Endodermal cell (in vitro differentiated cells): ENCODE data around the gene PRPF39. TPM values are rescaled to one million over a fixed set of nuclear protein-coding genes. Genes with fewer than 3 reads are reported as not detected.
A peak's percentile ranks its signal among the peaks of the same experiment; 100 is the strongest.

Experiments
- DNase-seq: peaks from one replicate; pipeline ENCODE4 v3.0.0-alpha.2; 2017
- H3K27ac ChIP-seq: 2 replicates; pipeline ENCODE4 v1.5.1; 2013; ENCODE audit warnings: mild to moderate bottlenecking, low read depth, low read length, moderate library complexity
- H3K27me3 ChIP-seq: 2 replicates; pipeline ENCODE4 v1.6.1; 2013; ENCODE audit warnings: mild to moderate bottlenecking, low read length, moderate library complexity; ENCODE audit not compliant: insufficient read depth, control insufficient read depth, poor library complexity, severe bottlenecking
- H3K36me3 ChIP-seq: 2 replicates; pipeline ENCODE4 v1.7.0; 2013; ENCODE audit warnings: mild to moderate bottlenecking, low read length, moderate library complexity; ENCODE audit not compliant: control insufficient read depth, insufficient read depth
- H3K4me1 ChIP-seq: one replicate; pipeline ENCODE4 v1.7.0; 2013; ENCODE audit warnings: low read length; ENCODE audit not compliant: control insufficient read depth, insufficient read depth
- H3K4me3 ChIP-seq: 2 replicates; pipeline ENCODE4 v1.5.1; 2013; ENCODE audit warnings: mild to moderate bottlenecking, low read length, moderate library complexity
- H3K9ac ChIP-seq: 2 replicates; pipeline ENCODE4 v1.6.1; 2013; ENCODE audit warnings: mild to moderate bottlenecking, low read length, moderate library complexity; ENCODE audit not compliant: poor library complexity, severe bottlenecking; ENCODE audit errors: extremely low read depth
- H3K9me3 ChIP-seq: 2 replicates; pipeline ENCODE4 v1.6.1; 2013; ENCODE audit warnings: mild to moderate bottlenecking, low read length, moderate library complexity; ENCODE audit not compliant: control insufficient read depth
- H3K27ac Mint-ChIP-seq: 2 replicates; pipeline ENCODE4 v1.8.0; 2020; ENCODE audit warnings: mixed read lengths
- H3K27me3 Mint-ChIP-seq: 2 replicates; pipeline ENCODE4 v1.8.0; 2021; ENCODE audit warnings: mild to moderate bottlenecking, mixed read lengths; ENCODE audit not compliant: insufficient read depth
- H3K36me3 Mint-ChIP-seq: 2 replicates; pipeline ENCODE4 v1.8.0; 2020; ENCODE audit warnings: low read depth, mixed read lengths
- H3K4me1 Mint-ChIP-seq: 2 replicates; pipeline ENCODE4 v1.8.0; 2020; ENCODE audit warnings: mixed read lengths
- H3K4me3 Mint-ChIP-seq: 2 replicates; pipeline ENCODE4 v1.8.0; 2020; ENCODE audit warnings: mild to moderate bottlenecking, moderate library complexity, mixed read lengths
- H3K9me3 Mint-ChIP-seq: 2 replicates; pipeline ENCODE4 v1.8.0; 2020; ENCODE audit warnings: mild to moderate bottlenecking, mixed read lengths
- CTCF ChIP-seq: fragments of 200-600 bp; sonication (generic); conservative IDR thresholded peaks from 2 replicates; pipeline ENCODE4 v1.5.0; 2021; ENCODE audit warnings: antibody characterized with exemption, mild to moderate bottlenecking
- WGBS, 2 experiments: methylation state at CpG; one replicate each; pipeline versions ENCODE4 v1.1.5 to v1.1.7; 2013; ENCODE audit warnings: missing lambda C conversion rate in 2 of 2, mixed read lengths in 1 of 2; ENCODE audit not compliant: insufficient coverage in 1 of 2, insufficient read length in 1 of 2; 5-methylcytosine and 5-hydroxymethylcytosine counted together
- total RNA-seq, 2 donors: library from RNA; stranded (reverse); fragmentation: NEBNext Ultra II Directional in 1 of 2; extraction: Animal tissue kit (Norgen Biotek cat#: 25700) in 1 of 2; gene quantifications; 2 replicates in 1 of 2; 3 replicates in 1 of 2; pipeline ENCODE4 v1.2.1, GENCODE V29; 2021

The PRPF39 gene
- total RNA-seq, 2 donors from 2014 or later, result 50.7 to 50.8 TPM

GRCh38 chr14:45038865-45039264, 45.1 kb upstream of the PRPF39 start:
- peaks cover 65% of the 10 kb centered on the region for H3K36me3 ChIP-seq
- H3K36me3 Mint-ChIP-seq, result peaks cover 72% of the 10 kb centered on the region
- no peak overlapping the region for H3K4me3 ChIP-seq
- peaks cover 34% of the 10 kb centered on the region for H3K9me3 Mint-ChIP-seq
- no peak overlapping the region for H3K27ac Mint-ChIP-seq
- 97% methylated on average over 4 to 5 of the region's 5 CpGs for WGBS, 2 experiments
- TF ChIP-seq CTCF, result no peak
- H3K27me3 Mint-ChIP-seq, result no peaks in the 10 kb centered on the region
- no peaks in the 10 kb centered on the region for H3K4me1 Mint-ChIP-seq
- no peak overlapping the region for H3K4me3 Mint-ChIP-seq
- DNase-seq, result peak; percentile 49
- no peaks in the 10 kb centered on the region for H3K27me3 ChIP-seq
- H3K27ac ChIP-seq, result no peak overlapping the region
- no peaks in the 10 kb centered on the region for H3K4me1 ChIP-seq
- no peak overlapping the region for H3K9ac ChIP-seq
- H3K9me3 ChIP-seq, result peaks cover 44% of the 10 kb centered on the region

- no peak overlapping the region for H3K27ac Mint-ChIP-seq
- no peaks in the 10 kb centered on the region for H3K4me1 ChIP-seq
- H3K9ac ChIP-seq, result no peak overlapping the region
- H3K36me3 ChIP-seq, result peaks cover 65% of the 10 kb centered on the region
- peaks cover 44% of the 10 kb centered on the region for H3K9me3 ChIP-seq
- WGBS, 2 experiments, result 80 to 93% methylated on average over 1 to 2 of the region's 2 CpGs
- no peak overlapping the region for H3K27ac ChIP-seq
- no peak for TF ChIP-seq CTCF
- DNase-seq, result no peak
- H3K9me3 Mint-ChIP-seq, result peaks cover 34% of the 10 kb centered on the region
- H3K4me3 Mint-ChIP-seq, result no peak overlapping the region
- no peaks in the 10 kb centered on the region for H3K27me3 Mint-ChIP-seq
- peaks cover 69% of the 10 kb centered on the region for H3K36me3 Mint-ChIP-seq
- H3K4me3 ChIP-seq, result no peak overlapping the region
- no peaks in the 10 kb centered on the region for H3K4me1 Mint-ChIP-seq
- H3K27me3 ChIP-seq, result no peaks in the 10 kb centered on the region
Observed at GRCh38 chr14:45039390-45039789, 44.5 kb upstream of the PRPF39 start.

GRCh38 chr14:45041641-45042040, 42.3 kb upstream of the PRPF39 start:
- Histone ChIP-seq H3K9ac (no peak overlapping the region), H3K36me3 (peaks cover 69% of the 10 kb centered on the region), H3K27me3 (no peaks in the 10 kb centered on the region), H3K27ac (no peak overlapping the region), H3K4me1 (no peaks in the 10 kb centered on the region), H3K4me3 (no peak overlapping the region), H3K9me3 (peaks cover 41% of the 10 kb centered on the region)
- Mint-ChIP-seq H3K4me3 (no peak overlapping the region), H3K36me3 (peaks cover 71% of the 10 kb centered on the region), H3K27me3 (no peaks in the 10 kb centered on the region), H3K27ac (no peak overlapping the region), H3K4me1 (no peaks in the 10 kb centered on the region), H3K9me3 (peaks cover 33% of the 10 kb centered on the region)
- TF ChIP-seq CTCF, result no peak
- DNase-seq, result no peak
- WGBS, 2 experiments, result 89 to 94% methylated on average over 4 to 5 of the region's 5 CpGs
